Keratinocyte (primary cell): ENCODE results near the gene LY6G6F.

Source experiments
- CTCF ChIP-seq, 3 experiments: IDR thresholded peaks in 1 of 3; conservative IDR thresholded peaks in 1 of 3; optimal IDR thresholded peaks in 1 of 3; 2 replicates in 2 of 3; 3 replicates in 1 of 3; pipeline versions ENCODE3 to v1.5.1; 2011; ENCODE audit warnings: low read length in 3 of 3, mild to moderate bottlenecking in 3 of 3, moderate library complexity in 2 of 3, control low read depth in 1 of 3, inconsistent platforms in 1 of 3; ENCODE audit not compliant: insufficient read depth in 2 of 3; ENCODE audit errors: extremely low read depth in 1 of 3
- EZH2 ChIP-seq: IDR thresholded peaks from one replicate; pipeline ENCODE4 v1.6.1; 2012; ENCODE audit warnings: inconsistent platforms, mild to moderate bottlenecking, low read length, moderate library complexity

DNA sequence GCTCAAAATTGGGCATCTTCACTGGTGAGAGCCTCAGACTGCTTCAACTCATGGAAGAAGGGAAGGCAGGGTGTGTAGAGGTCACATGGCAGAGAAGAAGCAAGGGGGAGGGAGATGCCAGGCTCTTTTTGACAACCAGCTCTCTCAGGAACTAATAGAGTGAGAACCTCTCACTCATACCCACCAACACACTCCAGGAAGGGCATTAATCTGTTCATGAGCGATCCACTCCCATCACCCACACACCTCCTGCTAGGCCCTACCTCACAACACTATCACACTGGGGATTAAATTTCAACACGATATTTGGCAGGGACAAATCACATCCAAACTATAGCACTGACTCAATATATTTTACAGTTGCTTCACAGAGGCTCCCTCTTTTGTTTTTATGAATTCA lies 35.1 kb downstream of the LY6G6F start:
- TF ChIP-seq EZH2 (no peak), CTCF (optimal IDR thresholded peaks at IDR 0.05 in 1 of 3, IDR thresholded peaks at IDR 0.05 in 1 of 3, conservative IDR thresholded peaks at IDR 0.05 in 1 of 3; ENCODE audit: extremely low read depth in 1 of 3, insufficient read depth in 2 of 3, low read length in 3 of 3) (no peak)
